Measurements from ENCODE around the gene WEE1. TPM values are rescaled to one million over a fixed set of nuclear protein-coding genes. Genes with fewer than 3 reads are reported as not detected.

Gene WEE1
- total and polyA plus RNA-seq, 2 experiments from 2014 or later, result 50.7 to 149 TPM

DNA sequence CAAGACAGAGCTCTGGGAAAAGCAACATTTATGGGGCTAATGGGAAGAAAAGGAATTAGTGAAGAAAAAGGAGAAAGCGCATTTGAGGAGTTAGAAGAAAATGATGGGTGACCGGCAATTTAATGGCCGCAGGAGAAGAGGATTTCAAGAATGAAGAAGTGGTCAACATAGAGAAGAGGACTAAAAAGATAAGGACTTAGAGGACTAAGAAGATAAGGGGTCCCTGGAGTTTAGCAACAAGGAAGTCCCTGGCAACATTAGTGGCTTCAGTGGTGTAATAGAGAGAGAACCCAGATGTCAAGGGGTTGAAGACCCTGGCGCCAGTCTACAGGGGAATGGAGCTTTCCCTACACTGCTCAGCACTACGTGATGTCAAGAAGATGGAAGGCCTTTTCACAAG, 32.3 kb downstream of the WEE1 start:
- no peak overlapping the region for H3K4me2 ChIP-seq
- peaks cover 9% of the 10 kb centered on the region for H3K27me3 Mint-ChIP-seq (ENCODE audit: insufficient read depth, low read depth, poor library complexity)
- H3K27me3 ChIP-seq (ENCODE audit: insufficient read depth), result no peaks in the 10 kb centered on the region
- H3K36me3 Mint-ChIP-seq (ENCODE audit: low read depth), result peaks cover 4% of the 10 kb centered on the region; the same call in 1 of the 3 replicates
- no peaks in the 10 kb centered on the region for H3K79me2 ChIP-seq (replicated peaks; ENCODE audit: insufficient read depth)
- H3K27ac ChIP-seq (ENCODE audit: low read depth), result no peak overlapping the region
- H3K4me3 Mint-ChIP-seq, result no peak overlapping the region; the same call in 2 of the 3 replicates
- H3K27ac Mint-ChIP-seq, result no peak overlapping the region
- DNase-seq (ENCODE audit: low spot score) (no peak), ATAC-seq (no peak)
- peaks cover 18% of the 10 kb centered on the region for H3K4me1 ChIP-seq (ENCODE audit: insufficient read depth)
- no peaks in the 10 kb centered on the region for H4K20me1 ChIP-seq (replicated peaks; ENCODE audit: insufficient read depth)
- peaks cover 9% of the 10 kb centered on the region; the same call in 1 of the 2 replicates for H3F3A ChIP-seq (replicated peaks; ENCODE audit: low read depth)
- no peaks in the 10 kb centered on the region for H3K9me2 ChIP-seq (ENCODE audit: insufficient read depth)
- H2AFZ ChIP-seq, result no peak overlapping the region
- H3K4me1 Mint-ChIP-seq, result peaks cover 36% of the 10 kb centered on the region
- peaks cover 3% of the 10 kb centered on the region; the same call in 1 of the 3 replicates for H3K9me3 Mint-ChIP-seq
- H3K4me3 ChIP-seq, result no peak overlapping the region
- H3K36me3 ChIP-seq (ENCODE audit: insufficient read depth), result no peaks in the 10 kb centered on the region
- no peak for TF ChIP-seq ZNF331 (CRISPR knock-in tag; IDR thresholded peaks at IDR 0.05; ENCODE audit: low read depth)
- TF ChIP-seq, protein P1, sequence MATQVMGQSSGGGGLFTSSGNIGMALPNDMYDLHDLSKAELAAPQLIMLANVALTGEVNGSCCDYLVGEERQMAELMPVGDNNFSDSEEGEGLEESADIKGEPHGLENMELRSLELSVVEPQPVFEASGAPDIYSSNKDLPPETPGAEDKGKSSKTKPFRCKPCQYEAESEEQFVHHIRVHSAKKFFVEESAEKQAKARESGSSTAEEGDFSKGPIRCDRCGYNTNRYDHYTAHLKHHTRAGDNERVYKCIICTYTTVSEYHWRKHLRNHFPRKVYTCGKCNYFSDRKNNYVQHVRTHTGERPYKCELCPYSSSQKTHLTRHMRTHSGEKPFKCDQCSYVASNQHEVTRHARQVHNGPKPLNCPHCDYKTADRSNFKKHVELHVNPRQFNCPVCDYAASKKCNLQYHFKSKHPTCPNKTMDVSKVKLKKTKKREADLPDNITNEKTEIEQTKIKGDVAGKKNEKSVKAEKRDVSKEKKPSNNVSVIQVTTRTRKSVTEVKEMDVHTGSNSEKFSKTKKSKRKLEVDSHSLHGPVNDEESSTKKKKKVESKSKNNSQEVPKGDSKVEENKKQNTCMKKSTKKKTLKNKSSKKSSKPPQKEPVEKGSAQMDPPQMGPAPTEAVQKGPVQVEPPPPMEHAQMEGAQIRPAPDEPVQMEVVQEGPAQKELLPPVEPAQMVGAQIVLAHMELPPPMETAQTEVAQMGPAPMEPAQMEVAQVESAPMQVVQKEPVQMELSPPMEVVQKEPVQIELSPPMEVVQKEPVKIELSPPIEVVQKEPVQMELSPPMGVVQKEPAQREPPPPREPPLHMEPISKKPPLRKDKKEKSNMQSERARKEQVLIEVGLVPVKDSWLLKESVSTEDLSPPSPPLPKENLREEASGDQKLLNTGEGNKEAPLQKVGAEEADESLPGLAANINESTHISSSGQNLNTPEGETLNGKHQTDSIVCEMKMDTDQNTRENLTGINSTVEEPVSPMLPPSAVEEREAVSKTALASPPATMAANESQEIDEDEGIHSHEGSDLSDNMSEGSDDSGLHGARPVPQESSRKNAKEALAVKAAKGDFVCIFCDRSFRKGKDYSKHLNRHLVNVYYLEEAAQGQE (IDR thresholded peaks at IDR 0.05; ENCODE audit: unreplicated experiment), result no peak
- no peak for TF ChIP-seq CREB1 (CRISPR knock-in tag; IDR thresholded peaks at IDR 0.05; ENCODE audit: low read depth)
- TF ChIP-seq, protein P2, sequence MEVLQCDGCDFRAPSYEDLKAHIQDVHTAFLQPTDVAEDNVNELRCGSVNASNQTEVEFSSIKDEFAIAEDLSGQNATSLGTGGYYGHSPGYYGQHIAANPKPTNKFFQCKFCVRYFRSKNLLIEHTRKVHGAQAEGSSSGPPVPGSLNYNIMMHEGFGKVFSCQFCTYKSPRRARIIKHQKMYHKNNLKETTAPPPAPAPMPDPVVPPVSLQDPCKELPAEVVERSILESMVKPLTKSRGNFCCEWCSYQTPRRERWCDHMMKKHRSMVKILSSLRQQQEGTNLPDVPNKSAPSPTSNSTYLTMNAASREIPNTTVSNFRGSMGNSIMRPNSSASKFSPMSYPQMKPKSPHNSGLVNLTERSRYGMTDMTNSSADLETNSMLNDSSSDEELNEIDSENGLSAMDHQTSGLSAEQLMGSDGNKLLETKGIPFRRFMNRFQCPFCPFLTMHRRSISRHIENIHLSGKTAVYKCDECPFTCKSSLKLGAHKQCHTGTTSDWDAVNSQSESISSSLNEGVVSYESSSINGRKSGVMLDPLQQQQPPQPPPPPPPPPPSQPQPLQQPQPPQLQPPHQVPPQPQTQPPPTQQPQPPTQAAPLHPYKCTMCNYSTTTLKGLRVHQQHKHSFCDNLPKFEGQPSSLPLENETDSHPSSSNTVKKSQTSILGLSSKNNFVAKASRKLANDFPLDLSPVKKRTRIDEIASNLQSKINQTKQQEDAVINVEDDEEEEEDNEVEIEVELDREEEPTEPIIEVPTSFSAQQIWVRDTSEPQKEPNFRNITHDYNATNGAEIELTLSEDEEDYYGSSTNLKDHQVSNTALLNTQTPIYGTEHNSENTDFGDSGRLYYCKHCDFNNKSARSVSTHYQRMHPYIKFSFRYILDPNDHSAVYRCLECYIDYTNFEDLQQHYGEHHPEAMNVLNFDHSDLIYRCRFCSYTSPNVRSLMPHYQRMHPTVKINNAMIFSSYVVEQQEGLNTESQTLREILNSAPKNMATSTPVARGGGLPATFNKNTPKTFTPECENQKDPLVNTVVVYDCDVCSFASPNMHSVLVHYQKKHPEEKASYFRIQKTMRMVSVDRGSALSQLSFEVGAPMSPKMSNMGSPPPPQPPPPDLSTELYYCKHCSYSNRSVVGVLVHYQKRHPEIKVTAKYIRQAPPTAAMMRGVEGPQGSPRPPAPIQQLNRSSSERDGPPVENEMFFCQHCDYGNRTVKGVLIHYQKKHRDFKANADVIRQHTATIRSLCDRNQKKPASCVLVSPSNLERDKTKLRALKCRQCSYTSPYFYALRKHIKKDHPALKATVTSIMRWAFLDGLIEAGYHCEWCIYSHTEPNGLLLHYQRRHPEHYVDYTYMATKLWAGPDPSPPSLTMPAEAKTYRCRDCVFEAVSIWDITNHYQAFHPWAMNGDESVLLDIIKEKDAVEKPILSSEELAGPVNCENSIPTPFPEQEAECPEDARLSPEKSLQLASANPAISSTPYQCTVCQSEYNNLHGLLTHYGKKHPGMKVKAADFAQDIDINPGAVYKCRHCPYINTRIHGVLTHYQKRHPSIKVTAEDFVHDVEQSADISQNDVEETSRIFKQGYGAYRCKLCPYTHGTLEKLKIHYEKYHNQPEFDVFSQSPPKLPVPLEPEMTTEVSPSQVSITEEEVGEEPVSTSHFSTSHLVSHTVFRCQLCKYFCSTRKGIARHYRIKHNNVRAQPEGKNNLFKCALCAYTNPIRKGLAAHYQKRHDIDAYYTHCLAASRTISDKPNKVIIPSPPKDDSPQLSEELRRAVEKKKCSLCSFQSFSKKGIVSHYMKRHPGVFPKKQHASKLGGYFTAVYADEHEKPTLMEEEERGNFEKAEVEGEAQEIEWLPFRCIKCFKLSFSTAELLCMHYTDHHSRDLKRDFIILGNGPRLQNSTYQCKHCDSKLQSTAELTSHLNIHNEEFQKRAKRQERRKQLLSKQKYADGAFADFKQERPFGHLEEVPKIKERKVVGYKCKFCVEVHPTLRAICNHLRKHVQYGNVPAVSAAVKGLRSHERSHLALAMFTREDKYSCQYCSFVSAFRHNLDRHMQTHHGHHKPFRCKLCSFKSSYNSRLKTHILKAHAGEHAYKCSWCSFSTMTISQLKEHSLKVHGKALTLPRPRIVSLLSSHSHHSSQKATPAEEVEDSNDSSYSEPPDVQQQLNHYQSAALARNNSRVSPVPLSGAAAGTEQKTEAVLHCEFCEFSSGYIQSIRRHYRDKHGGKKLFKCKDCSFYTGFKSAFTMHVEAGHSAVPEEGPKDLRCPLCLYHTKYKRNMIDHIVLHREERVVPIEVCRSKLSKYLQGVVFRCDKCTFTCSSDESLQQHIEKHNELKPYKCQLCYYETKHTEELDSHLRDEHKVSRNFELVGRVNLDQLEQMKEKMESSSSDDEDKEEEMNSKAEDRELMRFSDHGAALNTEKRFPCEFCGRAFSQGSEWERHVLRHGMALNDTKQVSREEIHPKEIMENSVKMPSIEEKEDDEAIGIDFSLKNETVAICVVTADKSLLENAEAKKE (CRISPR knock-in tag; IDR thresholded peaks at IDR 0.05), result no peak
- no peak for TF ChIP-seq POLR2AphosphoS5 (IDR thresholded peaks at IDR 0.05; ENCODE audit: low read depth)
- no peak for TF ChIP-seq STAT1 (IDR thresholded peaks at IDR 0.05; ENCODE audit: unreplicated experiment)
- no peak for TF ChIP-seq JUNB (IDR thresholded peaks at IDR 0.05; ENCODE audit: unreplicated experiment)
